T-helper 2 cell (primary cell): ENCODE results near the gene SNCB.
"Not testable (repeated sequence)": the region's sequence is repeated elsewhere in the genome, so short reads cannot be mapped to it uniquely, and the experiment has no call there.

Experiments
- DNase-seq, 5 experiments: peaks; one replicate each; pipeline versions ENCODE4 v3.0.0 to v3.0.0-alpha.2; 2012 to 2022

Gene SNCB

DNA sequence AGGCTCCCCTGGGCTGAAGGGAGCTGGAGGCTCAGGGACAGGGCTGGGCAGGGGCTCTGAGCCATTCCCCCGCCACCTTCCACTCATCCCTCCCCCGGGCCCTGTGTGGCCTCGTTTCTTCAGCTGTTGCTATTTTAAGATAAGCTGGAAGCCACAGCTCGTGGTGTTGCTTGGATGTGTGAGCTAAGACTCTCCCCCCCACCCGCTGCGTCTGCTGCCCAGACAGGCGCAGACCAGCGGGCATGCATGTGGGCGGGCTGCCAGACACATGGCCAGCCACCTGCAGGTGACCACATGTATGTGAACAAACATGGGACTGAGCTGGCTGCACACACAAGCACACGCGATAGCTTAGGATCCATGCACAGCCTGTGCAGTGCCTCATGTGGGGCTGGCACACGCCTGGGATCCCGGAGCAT lies 8.7 kb downstream of the SNCB start:
- DNase-seq: no peak

GRCh38 chr5:176620333-176620981 lies 9.9 kb downstream of the SNCB start:
- no peak for DNase-seq

DNA sequence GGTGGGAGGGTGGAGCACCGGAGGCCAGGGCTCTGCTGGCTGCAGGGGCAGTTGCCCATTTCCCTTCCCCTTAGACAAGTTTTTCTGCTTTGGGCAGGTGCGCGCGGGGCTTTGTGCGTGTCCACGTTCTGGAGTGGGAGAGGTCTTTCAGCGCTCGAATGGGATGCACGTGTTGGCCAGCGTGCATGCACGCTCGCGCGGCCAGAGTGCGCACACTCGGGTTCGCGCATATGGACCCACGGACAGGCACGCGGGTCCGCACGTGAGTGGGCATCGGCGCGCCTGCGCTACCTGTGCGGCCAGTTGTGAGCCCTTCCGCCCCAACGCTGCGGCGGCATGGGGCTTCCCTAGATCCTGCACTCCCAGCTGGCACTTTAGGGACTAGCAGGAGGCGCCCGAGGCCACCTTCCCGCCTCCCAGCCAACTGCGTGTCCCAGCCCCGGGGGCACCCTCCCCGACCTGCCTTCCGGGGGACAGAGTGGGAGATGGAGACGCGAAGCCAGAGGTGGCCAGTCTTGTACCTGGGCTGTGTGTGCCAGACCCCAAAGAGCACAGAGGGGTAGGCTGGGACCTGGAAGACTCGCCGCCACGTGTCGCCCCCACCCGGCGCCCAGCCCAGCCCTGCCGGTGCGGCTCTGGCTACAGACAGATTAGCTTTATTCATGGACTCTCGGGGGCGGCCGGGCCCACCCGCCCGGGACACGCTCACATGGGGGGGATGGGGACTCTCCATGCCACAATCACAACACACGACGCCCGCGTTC lies 10.6 kb downstream of the SNCB start:
- DNase-seq: no peak

DNA sequence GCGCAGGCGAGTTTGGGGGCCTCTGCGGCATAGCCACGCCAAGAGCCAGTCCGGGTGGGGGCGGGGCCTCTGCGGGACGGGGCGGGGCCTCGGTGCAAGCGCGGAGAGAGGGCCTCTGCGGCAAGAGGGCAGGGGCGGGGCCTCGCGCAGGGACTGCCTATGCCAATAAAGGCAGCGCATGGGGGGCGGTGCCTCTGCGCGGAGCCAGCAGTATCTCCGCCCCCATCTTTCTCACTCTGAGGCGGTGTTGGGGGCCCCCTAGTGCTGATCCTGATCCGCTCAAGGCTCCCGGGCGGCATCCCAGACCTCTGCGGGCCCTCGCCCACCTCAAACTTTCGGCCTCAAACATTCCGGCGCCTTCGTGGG lies 11.1 kb downstream of the SNCB start:
- DNase-seq: peak; percentile 42 to 84 (median 71)

DNA sequence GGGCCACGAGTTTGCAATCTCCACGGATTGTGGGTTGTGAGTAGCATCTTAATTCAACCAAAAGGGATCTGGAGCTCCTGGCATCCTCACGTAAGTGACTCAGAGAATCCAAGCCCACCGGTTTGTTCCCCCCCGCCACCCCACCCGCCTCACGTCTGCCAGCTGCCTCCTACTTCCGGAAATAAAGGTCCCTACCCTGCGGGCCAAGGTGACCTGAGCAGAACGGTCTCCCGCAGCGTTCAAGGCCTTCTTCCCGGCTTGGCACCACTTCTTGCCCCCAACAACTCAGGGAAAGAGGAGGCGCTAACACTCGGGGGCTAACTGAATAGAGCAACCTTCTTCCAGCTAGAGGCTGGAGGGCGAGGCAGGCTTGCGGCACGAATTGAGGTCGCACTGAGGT lies 11.6 kb downstream of the SNCB start:
- no peak for DNase-seq

- DNase-seq: no peak
Observed at GRCh38 chr5:176616511-176616910, 13.8 kb downstream of the SNCB start.

DNA sequence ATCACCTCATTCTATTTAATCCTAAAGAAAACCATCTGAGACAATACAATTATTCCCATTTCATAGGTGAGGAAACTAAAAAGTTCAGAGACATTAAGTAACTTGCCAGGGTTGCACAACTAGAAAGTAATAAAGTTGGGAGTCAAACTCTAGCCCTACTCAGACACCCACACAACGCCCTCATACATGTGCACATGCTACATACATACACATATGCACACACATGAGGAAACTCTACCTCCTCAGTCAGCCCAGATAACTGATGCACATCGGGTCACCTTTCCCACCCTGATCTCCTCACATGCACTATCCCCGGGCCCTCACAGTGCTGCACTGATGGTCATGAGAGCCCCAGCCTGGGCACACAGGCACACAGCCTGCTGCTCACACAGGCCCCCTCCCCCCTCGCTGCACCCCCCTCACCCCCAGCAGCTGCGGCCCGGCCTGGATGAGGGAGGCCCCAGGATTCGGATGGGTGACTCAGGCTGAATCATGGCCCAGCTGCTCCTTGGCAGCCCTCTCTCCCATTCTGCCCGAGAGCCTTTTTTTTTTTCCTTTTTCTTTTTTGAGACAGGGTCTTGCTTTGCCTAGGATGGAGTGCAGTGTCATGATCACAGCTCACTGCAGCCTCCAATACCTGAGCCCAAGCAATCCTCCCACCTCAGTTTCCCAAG lies 15.4 kb downstream of the SNCB start:
- no peak for DNase-seq

DNA sequence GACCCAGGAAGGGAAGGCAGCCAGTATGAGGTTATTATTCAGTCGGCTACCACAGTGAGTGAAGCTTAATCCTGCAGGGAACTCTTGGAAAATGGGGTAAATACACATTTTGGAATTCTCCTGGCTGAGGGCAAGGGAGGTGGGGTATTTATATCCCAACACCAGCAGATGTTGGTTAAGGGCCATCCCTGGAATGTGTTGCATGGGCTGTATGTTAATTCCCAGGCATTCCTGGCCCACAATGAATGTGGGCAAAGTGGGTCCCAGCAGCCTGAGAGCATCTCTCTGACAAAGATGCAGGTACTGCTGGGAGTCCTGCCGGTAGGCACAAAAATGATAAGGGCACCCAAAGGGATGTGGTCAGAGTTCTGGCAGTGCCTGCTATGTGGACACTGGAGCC lies 17.5 kb downstream of the SNCB start:
- DNase-seq: no peak

GRCh38 chr5:176612008-176612407 lies 18.3 kb downstream of the SNCB start:
- no peak for DNase-seq

DNA sequence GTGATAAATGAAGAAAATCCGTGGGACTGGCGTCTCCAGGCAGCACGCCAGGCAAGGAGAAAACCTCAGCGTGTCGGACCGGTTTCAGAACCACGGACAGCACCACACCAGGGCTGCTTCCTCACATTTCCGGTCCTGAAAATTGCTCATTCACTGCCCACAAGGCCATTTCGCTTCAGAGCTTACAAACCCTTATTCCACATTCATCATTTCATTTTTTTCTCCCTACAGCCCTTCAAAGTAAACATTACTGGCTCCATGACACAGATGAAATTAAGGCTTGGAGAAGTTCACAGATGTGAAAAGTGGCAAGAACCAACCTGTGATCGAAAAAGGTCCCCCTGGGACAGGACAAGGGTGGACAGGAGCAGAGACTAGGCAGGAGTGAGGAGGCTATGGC lies 18.9 kb downstream of the SNCB start:
- peak in 4 of 5 experiments; percentile 12 to 49 (median 27) for DNase-seq

- DNase-seq: no peak
Observed at GRCh38 chr5:176610435-176610773, 19.9 kb downstream of the SNCB start.

GRCh38 chr5:176609724-176610434 lies 20.5 kb downstream of the SNCB start, which contains the start of gene GPRIN1:
GPRIN1 (minus strand) TSS chr5:176610156; CDS start chr5:176599834, 10,322 bp downstream.
- peak; percentile 21 to 58 (median 35) for DNase-seq

DNA sequence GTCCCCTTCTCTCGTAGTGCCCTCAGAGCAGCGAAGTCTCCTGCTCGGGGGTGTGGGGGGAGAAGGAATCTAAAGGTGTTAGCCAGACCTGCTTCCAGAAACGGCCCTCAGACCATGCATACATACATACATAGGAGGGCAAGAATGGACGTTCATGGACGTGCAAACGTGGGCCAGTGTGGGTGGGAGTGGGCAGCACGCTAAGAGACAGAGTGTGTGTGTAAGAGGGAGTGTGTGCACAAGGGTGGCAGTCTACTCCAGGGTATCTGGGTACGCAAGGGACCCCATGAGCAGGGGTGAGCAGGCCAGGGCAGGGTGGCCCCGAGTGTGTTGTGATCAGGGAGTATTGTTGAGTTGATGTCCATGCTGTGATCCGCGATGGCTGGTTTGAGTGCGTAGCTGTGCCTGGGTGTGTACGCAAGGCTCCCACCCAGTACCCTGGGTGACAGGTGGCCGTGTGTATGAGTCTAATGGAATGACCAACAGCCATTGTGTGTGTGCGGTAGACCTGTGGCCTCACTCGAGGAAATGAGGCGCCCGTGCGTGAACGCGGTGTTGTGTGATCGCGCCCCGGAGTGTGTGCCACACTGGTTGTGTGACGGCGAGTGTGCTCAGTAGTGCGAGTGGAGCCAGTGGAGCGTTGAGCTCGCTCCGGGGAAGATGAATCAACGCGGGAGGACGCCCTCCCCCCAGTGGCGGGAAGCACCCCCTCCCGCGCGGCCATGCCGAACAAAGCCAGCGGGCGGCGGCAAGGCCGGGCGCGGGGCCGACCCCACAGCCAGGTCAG lies 21.2 kb downstream of the SNCB start:
- no peak for DNase-seq

DNA sequence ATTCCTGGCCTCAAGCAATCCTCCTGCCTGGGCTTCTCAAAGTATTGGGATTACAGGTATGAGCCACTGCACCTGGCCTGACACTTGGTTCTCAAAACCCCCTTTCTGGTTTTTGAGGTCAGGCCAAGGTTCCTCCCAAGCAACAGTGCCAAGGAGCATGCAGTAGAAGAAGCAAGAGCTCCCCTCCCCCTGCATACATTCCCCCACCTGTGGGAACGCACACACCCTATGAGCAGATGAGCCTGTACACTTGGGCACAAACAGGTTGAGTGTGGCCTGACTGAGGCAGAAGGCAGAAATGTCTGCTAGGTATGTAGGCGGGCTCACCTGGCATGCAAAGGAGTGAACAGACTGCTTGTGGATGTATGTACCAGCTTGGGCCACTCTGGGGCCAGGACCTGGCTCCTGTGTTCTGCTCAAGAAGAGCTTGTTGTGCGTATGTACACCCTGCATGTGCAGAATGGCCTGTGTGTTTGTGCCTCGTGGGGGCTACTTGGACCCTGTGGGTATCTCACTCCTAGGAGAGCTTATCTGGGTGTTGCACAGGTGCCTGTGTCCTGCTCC lies 22.1 kb downstream of the SNCB start:
- DNase-seq: no peak

- no peak for DNase-seq
Observed at GRCh38 chr5:176606875-176607274, 23.5 kb downstream of the SNCB start.

- DNase-seq: no peak
Observed at GRCh38 chr5:176606032-176606431, 24.3 kb downstream of the SNCB start.

GRCh38 chr5:176603091-176603490 lies 27.2 kb downstream of the SNCB start:
- DNase-seq: no peak

- no peak for DNase-seq
Observed at GRCh38 chr5:176601901-176602482, 28.3 kb downstream of the SNCB start.

DNA sequence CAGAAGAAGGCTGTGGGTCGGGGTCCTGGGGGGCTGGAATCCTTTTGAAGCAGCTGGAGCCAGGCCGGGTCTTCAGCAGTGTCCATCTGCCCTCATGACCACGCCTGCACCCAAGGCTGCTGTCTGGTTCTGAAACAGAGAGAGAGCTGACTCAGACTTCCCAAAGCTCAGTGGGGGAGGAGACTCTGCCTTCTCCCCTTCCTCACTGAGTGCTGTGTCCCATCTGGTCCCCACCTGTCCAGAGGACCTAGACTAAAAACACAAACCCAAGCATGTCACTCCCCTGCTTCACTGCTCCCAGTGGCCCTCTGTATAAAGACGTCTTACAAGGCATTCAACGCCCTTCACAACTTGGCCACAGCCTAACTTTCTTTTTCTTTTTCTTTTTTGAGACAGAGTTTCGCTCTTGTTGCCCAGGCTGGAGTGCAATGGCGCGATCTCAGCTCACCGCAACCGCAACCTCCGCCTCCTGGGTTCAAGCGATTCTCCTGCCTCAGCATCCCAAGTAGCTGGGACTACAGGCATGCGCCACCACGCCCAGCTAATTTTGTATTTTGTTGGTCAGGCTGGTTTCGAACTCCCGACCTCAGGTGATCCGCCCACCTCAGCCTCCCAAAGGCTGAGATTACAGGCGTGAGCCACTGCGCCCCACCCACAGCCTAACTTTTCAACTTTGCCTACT lies 30.4 kb downstream of the SNCB start:
- DNase-seq: not testable (repeated sequence)

- peak in 1 of 5 experiments; percentile 29 for DNase-seq
Observed at GRCh38 chr5:176597417-176598389, 32.6 kb downstream of the SNCB start.
